ENCODE data around the gene OSBPL3.

- TF ChIP-seq EZH2 (IDR thresholded peaks at IDR 0.05; ENCODE audit: borderline replicate concordance, insufficient read depth, low read depth, low read length, poor library complexity, severe bottlenecking) (no peak), CTCF (IDR thresholded peaks at IDR 0.05) (no peak)
Measured at GRCh38 chr7:25014756-25015155, 34.8 kb upstream of the OSBPL3 start.

All from B cell (primary cell).